GM12878 (cell line): ENCODE measurements around the gene TRUB1. TPM values are rescaled to one million over a fixed set of nuclear protein-coding genes. Genes with fewer than 3 reads are reported as not detected.
A peak's percentile ranks its signal among the peaks of the same experiment; 100 is the strongest.

Source experiments
- ATAC-seq: fragments of 200-7000 bp; cut with Tn5 transposase; 3 replicates; pipeline ENCODE4 v1.9.1; 2020; ENCODE audit warnings: mild to moderate bottlenecking, moderate library complexity
- BruUV-seq: library from RNA; stranded (reverse); fragments of 400-500 nt; replicated peaks from 2 replicates; lab custom pipeline; 2021; lab: Mats Ljungman, UMichigan
- CTCF ChIA-PET: fragments of 300-600 bp; sonication (Branson Sonifier 250); formaldehyde crosslinking; extraction: SDS; loops from one replicate; lab custom pipeline; 2021; ENCODE audit warnings: inconsistent platforms; lab: Yijun Ruan, JAX
- POLR2A ChIA-PET: fragments of 350-600 bp; formaldehyde crosslinking; extraction: SDS; loops from one replicate; lab custom pipeline; 2021; ENCODE audit warnings: inconsistent platforms; lab: Charles Lee
- RAD21 ChIA-PET: fragments of 300-600 bp; sonication (Branson Sonifier 250); formaldehyde crosslinking; loops from one replicate; lab custom pipeline; 2023; ENCODE audit warnings: antibody characterized with exemption; ENCODE audit not compliant: unreplicated experiment; lab: Charles Lee
- SMC1A ChIA-PET: fragments of 300-600 bp; sonication (Branson Sonifier 250); formaldehyde crosslinking; loops from one replicate; lab custom pipeline; 2023; ENCODE audit not compliant: unreplicated experiment, uncharacterized antibody; lab: Charles Lee
- DNase-seq: peaks from one replicate; pipeline ENCODE4 v3.0.0-alpha.2; 2011; ENCODE audit warnings: low read depth, low spot score
- FAIRE-seq: peaks from 3 replicates; lab custom pipeline; 2011; peaks lifted over from hg19 to GRCh38; lab: Jason Lieb, UNC
- H2AFZ ChIP-seq: 2 replicates; pipeline ENCODE4 v1.6.0; 2011; ENCODE audit warnings: low read depth, low read length, control low read depth; ENCODE audit not compliant: control insufficient read depth
- H3K27ac ChIP-seq: 2 replicates; pipeline ENCODE4 v1.5.1; 2011; ENCODE audit warnings: control low read depth; ENCODE audit not compliant: control insufficient read depth, insufficient read depth
- H3K27me3 ChIP-seq, 2 experiments: replicated peaks in 1 of 2; 2 replicates each; pipeline versions ENCODE4 v1.6.0 to v1.6.1; 2011; ENCODE audit warnings: low read length in 1 of 2; ENCODE audit not compliant: control insufficient read depth in 2 of 2, insufficient read depth in 2 of 2
- H3K36me3 ChIP-seq, 2 experiments: 2 replicates each; pipeline ENCODE4 v1.5.1; 2011; ENCODE audit warnings: low read length in 1 of 2; ENCODE audit not compliant: control insufficient read depth in 2 of 2, insufficient read depth in 2 of 2
- H3K4me1 ChIP-seq: 2 replicates; pipeline ENCODE4 v1.6.1; 2011; ENCODE audit warnings: mild to moderate bottlenecking, low read length, moderate library complexity, mixed read lengths; ENCODE audit not compliant: control insufficient read depth, insufficient read depth
- H3K4me2 ChIP-seq: 2 replicates; pipeline ENCODE4 v1.6.0; 2011; ENCODE audit warnings: control low read depth; ENCODE audit not compliant: control insufficient read depth, insufficient read depth
- H3K4me3 ChIP-seq: fragments of 200-600 bp; sonication (generic); 2 replicates; pipeline ENCODE4 v1.5.1; 2016
- H3K79me2 ChIP-seq: 2 replicates; pipeline ENCODE4 v1.6.0; 2011; ENCODE audit warnings: low read length; ENCODE audit not compliant: control insufficient read depth, insufficient read depth
- H3K9ac ChIP-seq: 2 replicates; pipeline ENCODE4 v1.8.0; 2011; ENCODE audit warnings: low read length, control low read depth, mixed read lengths; ENCODE audit not compliant: control insufficient read depth, insufficient read depth
- H3K9me3 ChIP-seq: replicated peaks from 3 replicates; pipeline ENCODE4 v1.5.1; 2011; ENCODE audit warnings: mild to moderate bottlenecking, low read length; ENCODE audit not compliant: control insufficient read depth, insufficient read depth
- H4K20me1 ChIP-seq: 2 replicates; pipeline ENCODE4 v1.6.0; 2011; ENCODE audit not compliant: control insufficient read depth, insufficient read depth
- ATF7 ChIP-seq: fragments of 450-650 bp; IDR thresholded peaks from 2 replicates; pipeline ENCODE4 v1.6.1; 2016; ENCODE audit warnings: low read depth, mild to moderate bottlenecking
- CHD1 ChIP-seq: IDR thresholded peaks from 2 replicates; pipeline ENCODE4 v1.6.1; 2012; ENCODE audit warnings: low read depth, low read length, improper control_type of control experiment
- CHD2 ChIP-seq: IDR thresholded peaks from 2 replicates; pipeline ENCODE4 v1.6.1; 2011; ENCODE audit warnings: low read depth, low read length, improper control_type of control experiment, borderline replicate concordance
- DPF2 ChIP-seq: fragments of 450-650 bp; IDR thresholded peaks from 2 replicates; pipeline ENCODE4 v1.6.1; 2017; ENCODE audit warnings: mild to moderate bottlenecking
- MYC ChIP-seq: IDR thresholded peaks from 2 replicates; pipeline ENCODE4 v1.6.1; 2011; ENCODE audit warnings: mild to moderate bottlenecking, low read length, moderate library complexity, inconsistent platforms; ENCODE audit not compliant: insufficient read depth, insufficient replicate concordance, insufficient read length, severe bottlenecking
- RAD21 ChIP-seq: IDR thresholded peaks from 2 replicates; pipeline ENCODE4 v1.6.1; 2011; ENCODE audit warnings: mild to moderate bottlenecking, low read depth, low read length, moderate library complexity; ENCODE audit not compliant: insufficient read depth
- SIX5 ChIP-seq: IDR thresholded peaks from 2 replicates; pipeline ENCODE4 v1.6.1; 2011; ENCODE audit warnings: mild to moderate bottlenecking, low read depth, low read length, moderate library complexity; ENCODE audit not compliant: severe bottlenecking
- SMAD5 ChIP-seq: IDR thresholded peaks from 2 replicates; pipeline ENCODE4 v1.6.1; 2016; ENCODE audit warnings: antibody characterized with exemption, low read depth
- ZNF24 ChIP-seq: fragments of 450-650 bp; IDR thresholded peaks from 2 replicates; pipeline ENCODE4 v1.6.1; 2017; ENCODE audit warnings: antibody characterized with exemption, mild to moderate bottlenecking
- ZNF622 ChIP-seq: fragments of 450-650 bp; IDR thresholded peaks from 2 replicates; pipeline ENCODE4 v1.6.1; 2017; ENCODE audit warnings: mild to moderate bottlenecking, inconsistent platforms
- WGBS: methylation state at CpG from one replicate; pipeline ENCODE4 v1.1.6; 2016; ENCODE audit warnings: low lambda C conversion rate; ENCODE audit not compliant: insufficient replicate concordance, insufficient coverage; ENCODE audit errors: missing lambda C conversion rate; 5-methylcytosine and 5-hydroxymethylcytosine counted together
- in situ Hi-C: fragments of 300-500 bp; cut with MboI; formaldehyde crosslinking; loops from 9 replicates; pipeline ENCODE4 v1.14.3; 2018; ENCODE audit warnings: mixed read lengths
- intact Hi-C: fragments of 100-400 bp; cut with micrococcal nuclease; formaldehyde crosslinking; loops from one replicate; pipeline ENCODE4 v1.14.2; 2022; ENCODE audit not compliant: unreplicated experiment
- polyA plus RNA-seq, 11 experiments: library from polyadenylated mRNA; depleted of rRNA in 4 of 11; unstranded in 6 of 11; stranded (reverse) in 5 of 11; fragments of >200 nt; fragmentation: Nextera tagmentation in 4 of 11; fragmentation: Illumina TruSeq in 1 of 11; extraction: Ambion mirVana in 4 of 11; extraction: Trizol in 1 of 11; gene quantifications; 1 replicate in 1 of 11; 2 replicates in 10 of 11; pipeline versions ENCODE4 v1.2.1 to v1.2.3, GENCODE V29; 2011 to 2016; ENCODE audit warnings: inconsistent platforms in 2 of 11, missing spikeins in 2 of 11, low read depth in 1 of 11
- total RNA-seq, 4 experiments: library from RNA; depleted of rRNA in 3 of 4; stranded (reverse); fragments of >200 nt in 3 of 4; fragmentation: Illumina TruSeq in 1 of 4; extraction: Trizol in 1 of 4; gene quantifications; 2 replicates each; pipeline versions ENCODE4 v1.2.1 to v1.2.3, GENCODE V29; 2013 to 2021
- TF ChIP-seq, protein P1 (sequence below), 3 experiments: IDR thresholded peaks in 2 of 3; conservative IDR thresholded peaks in 1 of 3; 2 replicates each; pipeline ENCODE4 v1.5.1; 2011; ENCODE audit warnings: low read depth in 3 of 3, low read length in 3 of 3, mild to moderate bottlenecking in 3 of 3, control low read depth in 2 of 3, moderate library complexity in 2 of 3, inconsistent platforms in 1 of 3, mixed read lengths in 1 of 3; ENCODE audit not compliant: control insufficient read depth in 2 of 3, insufficient read depth in 1 of 3; ENCODE audit errors: extremely low read depth in 1 of 3
- TF ChIP-seq, protein P2 (sequence below): IDR thresholded peaks from 2 replicates; pipeline ENCODE4 v1.6.1; 2012; ENCODE audit warnings: low read depth, low read length, improper control_type of control experiment
- TF ChIP-seq, protein P3 (sequence below): IDR thresholded peaks from 2 replicates; pipeline ENCODE4 v1.6.1; 2011; ENCODE audit warnings: mild to moderate bottlenecking, low read depth, low read length, moderate library complexity; ENCODE audit not compliant: insufficient replicate concordance

Gene TRUB1
- total and polyA plus RNA-seq, 10 of the 15 experiments (the other 5 are each of a cell fraction or from before 2014, with no cell fraction given), result 8.1 to 24.0 (median 15.9) TPM

DNA sequence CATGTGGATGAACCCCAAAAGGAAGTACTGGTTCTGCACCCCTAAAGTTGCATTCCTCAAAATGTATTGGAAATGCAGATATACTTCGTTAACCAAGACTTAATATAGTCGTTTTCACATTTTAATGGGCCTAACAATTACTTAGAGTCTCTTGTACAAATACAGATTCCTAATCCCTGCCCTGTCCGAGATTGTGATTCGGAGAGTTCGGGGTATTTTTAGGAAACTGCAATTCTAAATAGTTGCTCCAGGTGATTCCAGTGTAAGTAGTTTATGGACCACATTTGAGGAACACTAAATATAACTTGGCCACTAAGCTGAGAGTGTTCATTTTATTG lies 830 bp downstream of the TRUB1 start:
- Histone ChIP-seq H3K27ac (peak overlapping the region; percentile 86), H3K36me3 (0 out of 4 replicates have a peak, but pooled peaks cover 0 to 5% of the 10 kb centered on the region in 2 experiments), H3K79me2 (peaks cover 26% of the 10 kb centered on the region), H3K4me1 (no peaks in the 10 kb centered on the region; the same call in 1 of the 2 replicates), H4K20me1 (no peaks in the 10 kb centered on the region), H2AFZ (peak overlapping the region; percentile 89; the same call in 1 of the 2 replicates), H3K27me3 (no peaks in the 10 kb centered on the region), H3K4me2 (peak overlapping the region; percentile 64), H3K4me3 (peak overlapping the region; percentile 97), H3K9ac (peak overlapping the region; percentile 93), H3K9me3 (no peaks in the 10 kb centered on the region)
- ChIA-PET RAD21 (interaction anchor here (1.4 kb wide), 1 partner anchor 63 kb away, joined by 4 read pairs; no protein-coding TSS in a partner anchor), SMC1A (interaction anchor here (0.7 to 1.6 kb wide), 3 partner anchors 16 to 108 kb away, joined by 3 to 5 read pairs (median 4); no protein-coding TSS in a partner anchor), POLR2A (interaction anchor here (1.2 kb wide), 1 partner anchor 128 kb away, joined by 3 read pairs; no protein-coding TSS in a partner anchor), CTCF (interaction anchor here (1.1 to 1.5 kb wide), 2 partner anchors 10 to 117 kb away, joined by 3 to 5 read pairs; partner anchors contain the start of gene FHIP2A)
- WGBS, result 39% methylated on average over 5 of the region's 5 CpGs
- in situ Hi-C loops (no loop called here), intact Hi-C loops (no loop called here)
- TF ChIP-seq SMAD5 (0 out of 2 replicates have a peak, but pooled peaks have one; percentile 1), DPF2 (no peak)
- TF ChIP-seq, protein P1, sequence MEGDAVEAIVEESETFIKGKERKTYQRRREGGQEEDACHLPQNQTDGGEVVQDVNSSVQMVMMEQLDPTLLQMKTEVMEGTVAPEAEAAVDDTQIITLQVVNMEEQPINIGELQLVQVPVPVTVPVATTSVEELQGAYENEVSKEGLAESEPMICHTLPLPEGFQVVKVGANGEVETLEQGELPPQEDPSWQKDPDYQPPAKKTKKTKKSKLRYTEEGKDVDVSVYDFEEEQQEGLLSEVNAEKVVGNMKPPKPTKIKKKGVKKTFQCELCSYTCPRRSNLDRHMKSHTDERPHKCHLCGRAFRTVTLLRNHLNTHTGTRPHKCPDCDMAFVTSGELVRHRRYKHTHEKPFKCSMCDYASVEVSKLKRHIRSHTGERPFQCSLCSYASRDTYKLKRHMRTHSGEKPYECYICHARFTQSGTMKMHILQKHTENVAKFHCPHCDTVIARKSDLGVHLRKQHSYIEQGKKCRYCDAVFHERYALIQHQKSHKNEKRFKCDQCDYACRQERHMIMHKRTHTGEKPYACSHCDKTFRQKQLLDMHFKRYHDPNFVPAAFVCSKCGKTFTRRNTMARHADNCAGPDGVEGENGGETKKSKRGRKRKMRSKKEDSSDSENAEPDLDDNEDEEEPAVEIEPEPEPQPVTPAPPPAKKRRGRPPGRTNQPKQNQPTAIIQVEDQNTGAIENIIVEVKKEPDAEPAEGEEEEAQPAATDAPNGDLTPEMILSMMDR (IDR thresholded peaks at IDR 0.05 in 2 of 3, conservative IDR thresholded peaks at IDR 0.05 in 1 of 3; ENCODE audit: control insufficient read depth in 2 of 3, extremely low read depth in 1 of 3, insufficient read depth in 1 of 3, low read depth in 3 of 3, low read length in 3 of 3), result no peak
- DNase-seq (no peak), ATAC-seq (no peak), FAIRE-seq (no peak)
- BruUV-seq, result no TSS peak

DNA sequence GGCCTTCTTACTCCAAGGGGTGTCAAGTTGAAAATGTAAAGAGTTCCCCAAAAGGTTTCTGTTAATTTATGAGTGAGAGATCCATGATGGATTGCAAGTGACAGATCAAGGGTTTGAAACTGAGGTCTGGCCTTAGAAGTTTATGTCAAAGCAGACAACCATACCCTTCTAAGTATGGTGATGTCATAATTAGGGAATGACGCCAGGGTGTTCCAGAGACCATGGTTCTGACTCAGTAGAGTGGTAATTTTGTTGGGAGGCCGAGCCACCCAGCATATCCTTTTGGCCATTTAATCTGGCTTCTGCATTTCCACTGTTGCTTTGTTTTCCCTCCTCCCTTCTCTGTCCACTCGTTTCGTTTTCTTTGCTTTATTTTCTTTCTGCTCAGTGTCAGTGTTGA lies 2.7 kb downstream of the TRUB1 start:
- H2AFZ ChIP-seq, result no peak overlapping the region
- 0 out of 2 replicates have a peak overlapping the region, but pooled peaks have one; percentile 14 for H3K4me2 ChIP-seq
- 91% methylated on average over 4 of the region's 4 CpGs for WGBS
- peaks cover 26% of the 10 kb centered on the region for H3K79me2 ChIP-seq
- DNase-seq (no peak), FAIRE-seq (no peak), ATAC-seq (no peak)
- ChIA-PET SMC1A (interaction anchor here (2.6 kb wide), 1 partner anchor 17 kb away, joined by 6 read pairs; no protein-coding TSS in a partner anchor), POLR2A (no interaction called here), CTCF (no interaction called here), RAD21 (no interaction called here)
- in situ Hi-C loops, result no loop called here
- no peak overlapping the region for H3K4me3 ChIP-seq
- intact Hi-C loops, result no loop called here
- no TSS peak for BruUV-seq
- no peak overlapping the region for H3K27ac ChIP-seq
- H3K36me3 ChIP-seq, result peaks cover 0 to 9% of the 10 kb centered on the region in 2 experiments; a peak in 2 of 4 replicates
- H3K9me3 ChIP-seq, result no peaks in the 10 kb centered on the region
- H3K9ac ChIP-seq, result no peak overlapping the region
- H3K27me3 ChIP-seq, result no peaks in the 10 kb centered on the region
- H4K20me1 ChIP-seq, result no peaks in the 10 kb centered on the region
- H3K4me1 ChIP-seq, result no peaks in the 10 kb centered on the region; the same call in 1 of the 2 replicates
- no peak for TF ChIP-seq RAD21
- TF ChIP-seq, protein P2, sequence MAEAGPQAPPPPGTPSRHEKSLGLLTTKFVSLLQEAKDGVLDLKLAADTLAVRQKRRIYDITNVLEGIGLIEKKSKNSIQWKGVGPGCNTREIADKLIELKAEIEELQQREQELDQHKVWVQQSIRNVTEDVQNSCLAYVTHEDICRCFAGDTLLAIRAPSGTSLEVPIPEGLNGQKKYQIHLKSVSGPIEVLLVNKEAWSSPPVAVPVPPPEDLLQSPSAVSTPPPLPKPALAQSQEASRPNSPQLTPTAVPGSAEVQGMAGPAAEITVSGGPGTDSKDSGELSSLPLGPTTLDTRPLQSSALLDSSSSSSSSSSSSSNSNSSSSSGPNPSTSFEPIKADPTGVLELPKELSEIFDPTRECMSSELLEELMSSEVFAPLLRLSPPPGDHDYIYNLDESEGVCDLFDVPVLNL, result no peak
- no peak for TF ChIP-seq CHD2
- no peak for TF ChIP-seq MYC
- TF ChIP-seq ZNF622, result no peak
- TF ChIP-seq CHD1, result no peak
- TF ChIP-seq, protein P3, sequence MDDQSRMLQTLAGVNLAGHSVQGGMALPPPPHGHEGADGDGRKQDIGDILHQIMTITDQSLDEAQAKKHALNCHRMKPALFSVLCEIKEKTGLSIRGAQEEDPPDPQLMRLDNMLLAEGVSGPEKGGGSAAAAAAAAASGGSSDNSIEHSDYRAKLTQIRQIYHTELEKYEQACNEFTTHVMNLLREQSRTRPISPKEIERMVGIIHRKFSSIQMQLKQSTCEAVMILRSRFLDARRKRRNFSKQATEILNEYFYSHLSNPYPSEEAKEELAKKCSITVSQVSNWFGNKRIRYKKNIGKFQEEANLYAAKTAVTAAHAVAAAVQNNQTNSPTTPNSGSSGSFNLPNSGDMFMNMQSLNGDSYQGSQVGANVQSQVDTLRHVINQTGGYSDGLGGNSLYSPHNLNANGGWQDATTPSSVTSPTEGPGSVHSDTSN, result no peak
- no peak for TF ChIP-seq SIX5
- no peak for TF ChIP-seq ATF7
- TF ChIP-seq ZNF24, result no peak
